GM23338 (cell line): ENCODE data around the gene PRSS48.

Experiments
- CREB1 ChIP-seq: fragments of 250-450 bp; sonication (Bioruptor Pico); IDR thresholded peaks from 2 replicates; pipeline ENCODE4 v1.5.0; 2020; ENCODE audit warnings: low read depth, mild to moderate bottlenecking, moderate library complexity
- CTCF ChIP-seq, 2 experiments: fragments of 200-600 bp in 1 of 2; sonication (generic) in 1 of 2; conservative IDR thresholded peaks; 2 replicates each; pipeline versions ENCODE4 v1.5.1 to v1.6.1; 2016 to 2017; ENCODE audit warnings: antibody characterized with exemption in 2 of 2, low read depth in 2 of 2, mild to moderate bottlenecking in 2 of 2, moderate library complexity in 1 of 2
- ETS1 ChIP-seq: IDR thresholded peaks from 2 replicates; pipeline ENCODE4 v1.6.1; 2016; ENCODE audit warnings: antibody characterized with exemption
- EZH2 ChIP-seq: fragments of 200-600 bp; sonication (generic); IDR thresholded peaks from one replicate; pipeline ENCODE4 v1.8.0; 2017; ENCODE audit warnings: antibody characterized with exemption, mild to moderate bottlenecking, low read depth; ENCODE audit not compliant: unreplicated experiment
- EZH2phosphoT487 ChIP-seq: fragments of 200-600 bp; sonication (generic); IDR thresholded peaks from one replicate; pipeline ENCODE4 v1.8.1; 2018; ENCODE audit warnings: antibody characterized with exemption; ENCODE audit not compliant: unreplicated experiment
- JUNB ChIP-seq: IDR thresholded peaks from one replicate; pipeline ENCODE4 v1.6.1; 2016; ENCODE audit warnings: antibody characterized with exemption; ENCODE audit not compliant: unreplicated experiment
- NANOG ChIP-seq: IDR thresholded peaks from 2 replicates; pipeline ENCODE4 v1.6.1; 2016; ENCODE audit warnings: antibody characterized with exemption, borderline replicate concordance
- POLR2AphosphoS5 ChIP-seq: IDR thresholded peaks from 2 replicates; pipeline ENCODE4 v1.6.1; 2016; ENCODE audit warnings: antibody characterized with exemption, low read depth
- STAT1 ChIP-seq: IDR thresholded peaks from one replicate; pipeline ENCODE4 v1.6.1; 2016; ENCODE audit warnings: antibody characterized with exemption; ENCODE audit not compliant: unreplicated experiment
- ZNF114 ChIP-seq: fragments of 250-450 bp; sonication (Bioruptor Pico); IDR thresholded peaks from 2 replicates; pipeline ENCODE4 v1.5.0; 2020; ENCODE audit warnings: mild to moderate bottlenecking, moderate library complexity
- ZNF331 ChIP-seq: fragments of 250-450 bp; sonication (Bioruptor Pico); IDR thresholded peaks from 2 replicates; pipeline ENCODE4 v1.5.0; 2020; ENCODE audit warnings: low read depth, mild to moderate bottlenecking, moderate library complexity
- TF ChIP-seq, protein P1 (sequence below): IDR thresholded peaks from one replicate; pipeline ENCODE4 v1.6.1; 2018; ENCODE audit warnings: antibody characterized with exemption; ENCODE audit not compliant: unreplicated experiment

DNA sequence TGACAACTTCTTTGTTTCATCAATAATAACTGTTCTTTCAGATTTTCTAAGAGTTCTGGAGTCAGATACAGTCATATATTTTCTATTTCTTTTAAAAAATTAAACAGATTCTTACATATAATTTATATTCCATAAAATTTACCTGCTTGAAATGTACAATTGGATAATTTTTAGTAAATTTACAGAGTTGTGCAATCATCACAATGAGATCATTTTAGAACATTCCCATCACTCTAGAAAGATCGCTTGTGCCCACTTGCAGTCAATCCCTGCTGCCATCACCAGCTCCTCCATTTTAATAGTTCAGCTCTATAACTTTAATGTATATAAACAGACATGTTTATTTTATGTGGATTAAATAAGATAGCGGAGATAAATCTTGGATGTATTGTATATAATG, 29.6 kb upstream of the PRSS48 start:
- TF ChIP-seq, protein P1, sequence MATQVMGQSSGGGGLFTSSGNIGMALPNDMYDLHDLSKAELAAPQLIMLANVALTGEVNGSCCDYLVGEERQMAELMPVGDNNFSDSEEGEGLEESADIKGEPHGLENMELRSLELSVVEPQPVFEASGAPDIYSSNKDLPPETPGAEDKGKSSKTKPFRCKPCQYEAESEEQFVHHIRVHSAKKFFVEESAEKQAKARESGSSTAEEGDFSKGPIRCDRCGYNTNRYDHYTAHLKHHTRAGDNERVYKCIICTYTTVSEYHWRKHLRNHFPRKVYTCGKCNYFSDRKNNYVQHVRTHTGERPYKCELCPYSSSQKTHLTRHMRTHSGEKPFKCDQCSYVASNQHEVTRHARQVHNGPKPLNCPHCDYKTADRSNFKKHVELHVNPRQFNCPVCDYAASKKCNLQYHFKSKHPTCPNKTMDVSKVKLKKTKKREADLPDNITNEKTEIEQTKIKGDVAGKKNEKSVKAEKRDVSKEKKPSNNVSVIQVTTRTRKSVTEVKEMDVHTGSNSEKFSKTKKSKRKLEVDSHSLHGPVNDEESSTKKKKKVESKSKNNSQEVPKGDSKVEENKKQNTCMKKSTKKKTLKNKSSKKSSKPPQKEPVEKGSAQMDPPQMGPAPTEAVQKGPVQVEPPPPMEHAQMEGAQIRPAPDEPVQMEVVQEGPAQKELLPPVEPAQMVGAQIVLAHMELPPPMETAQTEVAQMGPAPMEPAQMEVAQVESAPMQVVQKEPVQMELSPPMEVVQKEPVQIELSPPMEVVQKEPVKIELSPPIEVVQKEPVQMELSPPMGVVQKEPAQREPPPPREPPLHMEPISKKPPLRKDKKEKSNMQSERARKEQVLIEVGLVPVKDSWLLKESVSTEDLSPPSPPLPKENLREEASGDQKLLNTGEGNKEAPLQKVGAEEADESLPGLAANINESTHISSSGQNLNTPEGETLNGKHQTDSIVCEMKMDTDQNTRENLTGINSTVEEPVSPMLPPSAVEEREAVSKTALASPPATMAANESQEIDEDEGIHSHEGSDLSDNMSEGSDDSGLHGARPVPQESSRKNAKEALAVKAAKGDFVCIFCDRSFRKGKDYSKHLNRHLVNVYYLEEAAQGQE: no peak
- TF ChIP-seq ZNF331 (no peak), CTCF (conservative IDR thresholded peaks at IDR 0.05; ENCODE audit: low read depth in 2 of 2) (no peak), EZH2phosphoT487 (no peak), POLR2AphosphoS5 (no peak), EZH2 (no peak), JUNB (no peak), NANOG (no peak), ETS1 (no peak), STAT1 (no peak), CREB1 (no peak), ZNF114 (CRISPR knock-in tag) (no peak)
